H9 (cell line): ENCODE results near the gene NAA25. TPM values are rescaled to one million over a fixed set of nuclear protein-coding genes. Genes with fewer than 3 reads are reported as not detected.

Source experiments
- DNase-seq: peaks from one replicate; pipeline ENCODE4 v3.0.0-alpha.2; 2017
- H2AFZ ChIP-seq: one replicate; pipeline ENCODE4 v1.6.1; 2013; ENCODE audit warnings: mild to moderate bottlenecking, low read length, control low read depth, moderate library complexity
- H2AK5ac ChIP-seq: 2 replicates; pipeline ENCODE4 v1.6.1; 2013; ENCODE audit warnings: low read length, control low read depth, mixed read lengths; ENCODE audit not compliant: insufficient read length
- H2BK120ac ChIP-seq: one replicate; pipeline ENCODE4 v1.6.1; 2013; ENCODE audit warnings: low read depth, mild to moderate bottlenecking, low read length, control low read depth, inconsistent platforms; ENCODE audit not compliant: poor library complexity, severe bottlenecking
- H2BK12ac ChIP-seq: 2 replicates; pipeline ENCODE4 v1.6.1; 2013; ENCODE audit warnings: low read length, control low read depth, mixed read lengths, low read depth; ENCODE audit not compliant: insufficient read length
- H2BK15ac ChIP-seq: 2 replicates; pipeline ENCODE4 v1.6.1; 2013; ENCODE audit warnings: low read depth, low read length, control low read depth
- H2BK20ac ChIP-seq: one replicate; pipeline ENCODE4 v1.6.1; 2013; ENCODE audit warnings: low read depth, mild to moderate bottlenecking, low read length, control low read depth, inconsistent platforms; ENCODE audit not compliant: poor library complexity, severe bottlenecking
- H2BK5ac ChIP-seq: 2 replicates; pipeline ENCODE4 v1.6.1; 2013; ENCODE audit warnings: low read length, control low read depth, mixed read lengths; ENCODE audit not compliant: insufficient read length
- H3K14ac ChIP-seq: 2 replicates; pipeline ENCODE4 v1.6.1; 2013; ENCODE audit warnings: low read length, control low read depth; ENCODE audit not compliant: insufficient read depth
- H3K18ac ChIP-seq: 2 replicates; pipeline ENCODE4 v1.6.1; 2013; ENCODE audit warnings: low read depth, mild to moderate bottlenecking, mixed read lengths, low read length, control low read depth; ENCODE audit not compliant: insufficient read length
- H3K23ac ChIP-seq: 2 replicates; pipeline ENCODE4 v1.6.1; 2013; ENCODE audit warnings: low read length, control low read depth, mixed read lengths, low read depth; ENCODE audit not compliant: insufficient read length
- H3K23me2 ChIP-seq: 2 replicates; pipeline ENCODE4 v1.6.1; 2013; ENCODE audit warnings: low read depth, mild to moderate bottlenecking, mixed read lengths, low read length, control low read depth; ENCODE audit not compliant: insufficient read length, poor library complexity, severe bottlenecking
- H3K27ac ChIP-seq: 2 replicates; pipeline ENCODE4 v1.5.1; 2013; ENCODE audit warnings: low read length, control low read depth, mixed read lengths, low read depth; ENCODE audit not compliant: insufficient read length
- H3K27me3 ChIP-seq: 2 replicates; pipeline ENCODE4 v1.6.1; 2013; ENCODE audit warnings: low read length, control low read depth, inconsistent platforms; ENCODE audit not compliant: insufficient read depth
- H3K4ac ChIP-seq: 2 replicates; pipeline ENCODE4 v1.6.1; 2013; ENCODE audit warnings: low read depth, mild to moderate bottlenecking, control low read depth, inconsistent platforms, low read length, moderate library complexity
- H3K4me1 ChIP-seq: 2 replicates; pipeline ENCODE4 v1.6.1; 2013; ENCODE audit warnings: low read length, control low read depth, inconsistent platforms; ENCODE audit not compliant: insufficient read depth
- H3K4me2 ChIP-seq: 2 replicates; pipeline ENCODE4 v1.6.1; 2013; ENCODE audit warnings: low read length, control low read depth, mixed read lengths; ENCODE audit not compliant: insufficient read length, insufficient read depth
- H3K56ac ChIP-seq: 2 replicates; pipeline ENCODE4 v1.6.1; 2013; ENCODE audit warnings: low read depth, mild to moderate bottlenecking, mixed read lengths, low read length, control low read depth; ENCODE audit not compliant: insufficient read length
- H3K79me1 ChIP-seq: 2 replicates; pipeline ENCODE4 v1.6.1; 2013; ENCODE audit warnings: low read depth, mild to moderate bottlenecking, moderate library complexity, low read length, control low read depth, inconsistent platforms; ENCODE audit not compliant: insufficient read depth, poor library complexity, severe bottlenecking
- H3K79me2 ChIP-seq: 2 replicates; pipeline ENCODE4 v1.6.1; 2013; ENCODE audit warnings: low read length, control low read depth, inconsistent platforms; ENCODE audit not compliant: insufficient read depth
- H3K9ac ChIP-seq: 2 replicates; pipeline ENCODE4 v1.6.1; 2013; ENCODE audit warnings: low read length, control low read depth, mixed read lengths; ENCODE audit not compliant: insufficient read length; ENCODE audit errors: extremely low read depth
- H3K9me3 ChIP-seq: one replicate; pipeline ENCODE4 v1.6.1; 2013; ENCODE audit warnings: low read depth, low read length, inconsistent platforms; ENCODE audit not compliant: control insufficient read depth
- H3T11ph ChIP-seq: one replicate; pipeline ENCODE4 v1.6.1; 2013; ENCODE audit warnings: mild to moderate bottlenecking, low read length, control low read depth, inconsistent platforms
- H4K20me1 ChIP-seq: one replicate; pipeline ENCODE4 v1.6.1; 2013; ENCODE audit not compliant: control insufficient read depth, insufficient read length, insufficient read depth
- H4K5ac ChIP-seq: 2 replicates; pipeline ENCODE4 v1.6.1; 2013; ENCODE audit warnings: low read depth, mild to moderate bottlenecking, mixed read lengths, low read length, control low read depth; ENCODE audit not compliant: insufficient read length
- H4K8ac ChIP-seq: replicated peaks from 2 replicates; pipeline ENCODE4 v1.6.1; 2013; ENCODE audit warnings: low read length, control low read depth, mixed read lengths, low read depth; ENCODE audit not compliant: insufficient read length
- H4K91ac ChIP-seq: 2 replicates; pipeline ENCODE4 v1.6.1; 2013; ENCODE audit warnings: low read depth, mild to moderate bottlenecking, moderate library complexity, mixed read lengths, low read length, control low read depth; ENCODE audit not compliant: insufficient read length
- H3K27ac Mint-ChIP-seq, 3 experiments: 2 replicates in 2 of 3; 3 replicates in 1 of 3; pipeline ENCODE4 v1.8.0; 2020 to 2021; ENCODE audit warnings: mixed read lengths in 3 of 3, mild to moderate bottlenecking in 1 of 3, moderate library complexity in 1 of 3
- H3K27me3 Mint-ChIP-seq: 2 replicates; pipeline ENCODE4 v1.8.0; 2021; ENCODE audit warnings: low read depth, mild to moderate bottlenecking, moderate library complexity, mixed read lengths
- H3K36me3 Mint-ChIP-seq, 3 experiments: 2 replicates in 2 of 3; 3 replicates in 1 of 3; pipeline ENCODE4 v1.8.0; 2020 to 2021; ENCODE audit warnings: low read depth in 3 of 3, mixed read lengths in 3 of 3; ENCODE audit not compliant: insufficient read depth in 1 of 3
- H3K4me1 Mint-ChIP-seq, 2 experiments: 2 replicates each; pipeline ENCODE4 v1.8.0; 2020; ENCODE audit warnings: mixed read lengths in 2 of 2
- H3K4me3 Mint-ChIP-seq, 2 experiments: 2 replicates in 1 of 2; 3 replicates in 1 of 2; pipeline ENCODE4 v1.8.0; 2020 to 2021; ENCODE audit warnings: mild to moderate bottlenecking in 2 of 2, mixed read lengths in 2 of 2, moderate library complexity in 1 of 2
- H3K9me3 Mint-ChIP-seq, 2 experiments: 2 replicates in 1 of 2; 3 replicates in 1 of 2; pipeline ENCODE4 v1.8.0; 2020; ENCODE audit warnings: mild to moderate bottlenecking in 2 of 2, mixed read lengths in 2 of 2, moderate library complexity in 1 of 2
- CTCF ChIP-seq: fragments of 200-600 bp; sonication (generic); conservative IDR thresholded peaks from 3 replicates; pipeline ENCODE4 v1.8.0; 2021; ENCODE audit warnings: antibody characterized with exemption, mild to moderate bottlenecking
- WGBS: extraction: QIAGEN DNeasy Blood & Tissue Kit; methylation state at CpG from one replicate; pipeline ENCODE4 v1.1.7; 2013; ENCODE audit warnings: missing lambda C conversion rate, low lambda C conversion rate, mixed read lengths; ENCODE audit not compliant: insufficient read length; ENCODE audit errors: extremely low coverage; 5-methylcytosine and 5-hydroxymethylcytosine counted together
- total RNA-seq: library from RNA; stranded (reverse); gene quantifications from 2 replicates; pipeline ENCODE4 v1.2.1, GENCODE V29; 2021

Gene NAA25
- total RNA-seq, 1 experiment from 2014 or later = 57.1 TPM

- Mint-ChIP-seq H3K4me3 (no peak overlapping the region), H3K27ac (no peak overlapping the region; a peak in 1 of 7 replicates), H3K36me3 (no peaks in the 10 kb centered on the region), H3K9me3 (no peaks in the 10 kb centered on the region), H3K27me3 (no peaks in the 10 kb centered on the region), H3K4me1 (peaks cover 5 to 7% of the 10 kb centered on the region in 2 experiments; a peak in 2 of 4 replicates)
- H3K14ac ChIP-seq = no peak overlapping the region
- no peak for DNase-seq
- no peaks in the 10 kb centered on the region for H3K9me3 ChIP-seq
- H2BK15ac ChIP-seq = no peak overlapping the region
- no peaks in the 10 kb centered on the region for H3K27me3 ChIP-seq
- no peak overlapping the region for H3K18ac ChIP-seq
- no peak overlapping the region for H3K27ac ChIP-seq
- no peak overlapping the region for H3K4me2 ChIP-seq
- no peaks in the 10 kb centered on the region for H3K23me2 ChIP-seq
- WGBS = no CpG with 5 or more reads among the region's 2 CpGs
- no peak for TF ChIP-seq CTCF
- H2AFZ ChIP-seq = no peak overlapping the region
- no peaks in the 10 kb centered on the region for H4K20me1 ChIP-seq
- no peak overlapping the region for H2BK120ac ChIP-seq
- H4K5ac ChIP-seq = no peak overlapping the region
- H3K9ac ChIP-seq = no peak overlapping the region
- H3K4ac ChIP-seq = no peak overlapping the region
- H3K4me1 ChIP-seq = no peaks in the 10 kb centered on the region
- H3K23ac ChIP-seq = no peak overlapping the region
- no peak overlapping the region for H2AK5ac ChIP-seq
- no peak overlapping the region for H2BK5ac ChIP-seq
- H3K79me1 ChIP-seq = no peaks in the 10 kb centered on the region
- H3K79me2 ChIP-seq = no peaks in the 10 kb centered on the region
- no peak overlapping the region for H2BK12ac ChIP-seq
- no peak overlapping the region for H4K91ac ChIP-seq
- H2BK20ac ChIP-seq = no peak overlapping the region
- no peak overlapping the region for H3T11ph ChIP-seq
- no peak overlapping the region for H4K8ac ChIP-seq
- no peak overlapping the region for H3K56ac ChIP-seq
These were observed 111.3 kb downstream of the NAA25 start for GRCh38 chr12:111997300-111997699.
